HUES64 (cell line): Measurements from ENCODE around the gene HMCN1.

Source experiments
- H3K27ac ChIP-seq: 2 replicates; pipeline ENCODE4 v1.7.0; 2013; ENCODE audit warnings: low read depth, low read length, inconsistent platforms
- H3K27me3 ChIP-seq: 2 replicates; pipeline ENCODE4 v1.6.1; 2013; ENCODE audit warnings: mild to moderate bottlenecking, low read length; ENCODE audit not compliant: insufficient read depth
- H3K36me3 ChIP-seq: 2 replicates; pipeline ENCODE4 v1.6.1; 2013; ENCODE audit warnings: mild to moderate bottlenecking, low read length; ENCODE audit not compliant: insufficient read depth
- H3K4me1 ChIP-seq: 2 replicates; pipeline ENCODE4 v1.6.1; 2013; ENCODE audit warnings: mild to moderate bottlenecking, low read length, moderate library complexity; ENCODE audit not compliant: insufficient read depth
- H3K4me3 ChIP-seq: 2 replicates; pipeline ENCODE4 v1.5.1; 2013; ENCODE audit warnings: mild to moderate bottlenecking, low read length, moderate library complexity
- H3K9ac ChIP-seq: 2 replicates; pipeline ENCODE4 v1.6.1; 2013; ENCODE audit warnings: mild to moderate bottlenecking, low read depth, low read length
- H3K9me3 ChIP-seq: 2 replicates; pipeline ENCODE4 v1.6.1; 2013; ENCODE audit warnings: low read depth, low read length; ENCODE audit not compliant: insufficient read depth
- WGBS: fragments of 150-250, 120-280 bp; methylation state at CpG from one replicate; pipeline ENCODE4 v1.1.7; 2013; ENCODE audit warnings: missing lambda C conversion rate; 5-methylcytosine and 5-hydroxymethylcytosine counted together

The HMCN1 gene

DNA sequence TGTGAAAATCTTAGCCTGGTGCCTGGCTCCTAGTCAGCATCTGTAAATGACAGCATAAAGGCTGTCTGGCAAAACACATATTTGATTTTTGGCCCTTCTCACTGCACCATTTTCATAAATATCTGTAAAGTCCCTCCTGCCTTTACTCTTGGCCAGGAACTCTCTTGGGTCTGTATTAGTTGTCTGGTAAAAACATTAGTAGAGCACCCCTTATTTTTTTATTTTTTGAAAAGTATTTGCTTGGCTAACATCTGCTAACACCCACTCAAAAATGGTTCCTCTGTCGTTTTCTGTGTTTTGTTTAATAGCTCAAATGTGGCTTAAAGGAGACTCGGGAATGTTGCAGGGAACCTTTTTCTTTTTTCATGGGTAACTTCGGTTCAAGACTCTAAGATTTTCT lies 293.4 kb downstream of the HMCN1 start:
- 86% methylated on average over 1 of the region's 3 CpGs for WGBS
- H3K9me3 ChIP-seq: no peaks in the 10 kb centered on the region
- H3K9ac ChIP-seq: no peak overlapping the region
- no peaks in the 10 kb centered on the region for H3K27me3 ChIP-seq
- no peaks in the 10 kb centered on the region for H3K4me1 ChIP-seq
- no peak overlapping the region for H3K27ac ChIP-seq
- no peaks in the 10 kb centered on the region for H3K36me3 ChIP-seq
- H3K4me3 ChIP-seq: no peak overlapping the region

DNA sequence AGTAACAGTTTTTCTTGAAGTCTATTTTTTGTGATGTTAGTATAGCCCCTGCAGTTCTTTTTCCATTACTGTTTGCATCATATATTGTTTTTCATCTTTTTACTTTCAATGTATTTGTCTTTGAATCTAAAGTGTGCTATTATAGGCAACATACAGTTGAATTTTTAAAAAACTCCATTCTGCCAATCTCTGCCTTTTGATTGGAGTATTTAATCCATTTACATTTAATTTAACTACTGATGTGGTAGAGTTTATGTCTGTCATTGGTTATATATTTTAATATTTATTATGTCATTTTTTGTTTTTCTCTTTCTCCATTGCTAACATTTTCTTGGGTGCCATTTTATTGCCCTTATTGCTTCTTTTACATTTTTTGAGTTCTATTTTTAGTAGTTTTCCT lies 296.3 kb downstream of the HMCN1 start:
- Histone ChIP-seq H3K9me3 (no peaks in the 10 kb centered on the region), H3K27me3 (no peaks in the 10 kb centered on the region), H3K36me3 (no peaks in the 10 kb centered on the region), H3K9ac (no peak overlapping the region), H3K4me3 (no peak overlapping the region), H3K4me1 (no peaks in the 10 kb centered on the region), H3K27ac (no peak overlapping the region)

DNA sequence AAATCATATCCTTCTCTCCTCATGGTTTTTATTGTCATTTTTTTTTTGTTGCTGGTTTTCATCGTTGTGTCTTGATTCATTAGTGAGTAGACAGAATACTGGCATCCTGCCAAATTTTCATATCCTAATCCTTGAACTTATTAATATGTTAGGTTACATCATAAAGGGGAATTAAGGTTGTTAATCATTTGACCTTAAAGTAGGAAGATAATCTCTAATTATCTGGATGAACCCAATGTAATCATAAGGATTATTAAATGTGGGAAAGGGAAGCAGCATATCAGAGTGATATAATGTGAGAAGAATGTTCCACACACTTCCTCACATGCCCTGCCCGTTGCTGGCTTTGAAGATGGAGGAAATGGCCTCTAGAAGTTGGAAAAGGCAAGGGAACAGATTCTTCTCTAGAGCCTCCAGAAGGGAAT lies 299.7 kb downstream of the HMCN1 start:
- Histone ChIP-seq H3K27ac (no peak overlapping the region), H3K27me3 (no peaks in the 10 kb centered on the region), H3K4me1 (no peaks in the 10 kb centered on the region), H3K9ac (no peak overlapping the region), H3K9me3 (no peaks in the 10 kb centered on the region), H3K36me3 (no peaks in the 10 kb centered on the region), H3K4me3 (no peak overlapping the region)
- 88% methylated on average over 1 of the region's 2 CpGs for WGBS

- no peaks in the 10 kb centered on the region for H3K36me3 ChIP-seq
- H3K27ac ChIP-seq: no peak overlapping the region
- H3K4me1 ChIP-seq: no peaks in the 10 kb centered on the region
- no peak overlapping the region for H3K9ac ChIP-seq
- H3K9me3 ChIP-seq: no peaks in the 10 kb centered on the region
- 100% methylated on average over 2 of the region's 3 CpGs for WGBS
- no peak overlapping the region for H3K4me3 ChIP-seq
- H3K27me3 ChIP-seq: no peaks in the 10 kb centered on the region
Observed at GRCh38 chr1:186042230-186042629, 308.0 kb downstream of the HMCN1 start.

DNA sequence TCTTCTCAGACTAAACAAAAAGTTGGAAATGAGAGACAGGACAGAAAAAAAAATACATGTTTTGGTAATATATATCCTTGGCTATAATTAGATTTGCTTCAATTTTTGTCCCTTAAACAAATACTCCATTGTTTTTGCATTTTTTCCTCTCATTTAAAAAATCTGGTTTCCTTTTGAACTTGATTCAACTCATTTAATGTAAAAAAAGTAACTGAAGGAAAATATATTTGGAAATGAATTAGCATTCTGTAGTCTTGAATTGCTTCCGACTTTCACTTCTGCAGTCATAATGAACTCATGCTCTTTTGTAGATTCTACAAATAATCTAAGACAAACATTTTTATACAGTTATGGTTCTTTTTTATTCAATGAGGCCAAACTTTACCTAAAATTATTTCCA lies 309.1 kb downstream of the HMCN1 start:
- no peak overlapping the region for H3K27ac ChIP-seq
- H3K9ac ChIP-seq: no peak overlapping the region
- H3K4me3 ChIP-seq: no peak overlapping the region
- no CpG with 5 or more reads among the region's 1 CpG for WGBS
- no peaks in the 10 kb centered on the region for H3K27me3 ChIP-seq
- no peaks in the 10 kb centered on the region for H3K9me3 ChIP-seq
- H3K4me1 ChIP-seq: no peaks in the 10 kb centered on the region
- H3K36me3 ChIP-seq: no peaks in the 10 kb centered on the region

DNA sequence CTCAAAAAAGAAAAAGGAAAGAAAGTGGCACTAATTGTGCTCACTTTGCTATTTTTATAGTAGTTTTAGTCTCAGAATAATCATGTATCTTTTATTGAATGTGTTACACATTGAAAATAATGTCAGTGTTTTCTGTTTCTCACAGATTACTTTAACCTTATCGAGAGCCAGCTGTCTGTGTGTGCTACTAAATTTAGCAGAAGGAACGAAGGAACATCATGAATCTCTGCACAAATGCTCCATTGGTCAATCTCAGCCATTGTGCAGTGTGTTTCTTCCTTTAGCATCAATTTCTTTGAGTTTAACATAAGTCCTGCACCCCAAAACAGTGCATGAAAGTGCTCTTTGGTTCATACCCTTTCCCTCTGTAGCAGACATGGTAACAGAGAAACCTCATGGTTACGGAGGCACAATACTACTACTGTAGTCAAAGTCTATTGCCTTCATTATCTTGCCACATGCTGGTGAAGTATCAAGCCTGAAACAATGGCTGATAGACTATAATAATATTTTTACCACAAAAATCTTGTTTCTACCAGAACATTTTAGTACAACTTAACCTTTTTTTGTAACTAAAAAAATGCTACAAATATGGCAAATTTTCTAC lies 310.0 kb downstream of the HMCN1 start:
- H3K27me3 ChIP-seq: no peaks in the 10 kb centered on the region
- H3K9me3 ChIP-seq: no peaks in the 10 kb centered on the region
- H3K9ac ChIP-seq: no peak overlapping the region
- no peaks in the 10 kb centered on the region for H3K4me1 ChIP-seq
- WGBS: 78% methylated on average over 3 of the region's 3 CpGs
- H3K27ac ChIP-seq: no peak overlapping the region
- no peaks in the 10 kb centered on the region for H3K36me3 ChIP-seq
- H3K4me3 ChIP-seq: no peak overlapping the region

- Histone ChIP-seq H3K9me3 (no peaks in the 10 kb centered on the region), H3K27ac (no peak overlapping the region), H3K9ac (no peak overlapping the region), H3K36me3 (no peaks in the 10 kb centered on the region), H3K27me3 (no peaks in the 10 kb centered on the region), H3K4me3 (no peak overlapping the region), H3K4me1 (no peaks in the 10 kb centered on the region)
- 93% methylated on average over 4 of the region's 4 CpGs for WGBS
Observed at GRCh38 chr1:186046437-186047211, 312.4 kb downstream of the HMCN1 start.

GRCh38 chr1:186050360-186050759 lies 316.2 kb downstream of the HMCN1 start:
- Histone ChIP-seq H3K9ac (no peak overlapping the region), H3K4me3 (no peak overlapping the region), H3K36me3 (no peaks in the 10 kb centered on the region), H3K27ac (no peak overlapping the region), H3K9me3 (no peaks in the 10 kb centered on the region), H3K27me3 (no peaks in the 10 kb centered on the region), H3K4me1 (no peaks in the 10 kb centered on the region)
- WGBS: 96% methylated on average over 3 of the region's 3 CpGs

- H3K36me3 ChIP-seq: no peaks in the 10 kb centered on the region
Observed at GRCh38 chr1:186054003-186054402, 319.8 kb downstream of the HMCN1 start.

GRCh38 chr1:186054932-186055331 lies 320.7 kb downstream of the HMCN1 start:
- H3K9ac ChIP-seq: no peak overlapping the region
- no peaks in the 10 kb centered on the region for H3K4me1 ChIP-seq
- H3K27ac ChIP-seq: no peak overlapping the region
- 100% methylated on average over 1 of the region's 2 CpGs for WGBS
- no peak overlapping the region for H3K4me3 ChIP-seq
- no peaks in the 10 kb centered on the region for H3K27me3 ChIP-seq
- no peaks in the 10 kb centered on the region for H3K36me3 ChIP-seq
- no peaks in the 10 kb centered on the region for H3K9me3 ChIP-seq

More at GRCh38 chr1:186054003-186054402, 319.8 kb downstream of the HMCN1 start:
- H3K9me3 ChIP-seq: no peaks in the 10 kb centered on the region
- no peak overlapping the region for H3K9ac ChIP-seq
- 100% methylated on average over 1 of the region's 2 CpGs for WGBS
- H3K27ac ChIP-seq: no peak overlapping the region
- H3K27me3 ChIP-seq: no peaks in the 10 kb centered on the region
- H3K4me3 ChIP-seq: no peak overlapping the region
- no peaks in the 10 kb centered on the region for H3K4me1 ChIP-seq

DNA sequence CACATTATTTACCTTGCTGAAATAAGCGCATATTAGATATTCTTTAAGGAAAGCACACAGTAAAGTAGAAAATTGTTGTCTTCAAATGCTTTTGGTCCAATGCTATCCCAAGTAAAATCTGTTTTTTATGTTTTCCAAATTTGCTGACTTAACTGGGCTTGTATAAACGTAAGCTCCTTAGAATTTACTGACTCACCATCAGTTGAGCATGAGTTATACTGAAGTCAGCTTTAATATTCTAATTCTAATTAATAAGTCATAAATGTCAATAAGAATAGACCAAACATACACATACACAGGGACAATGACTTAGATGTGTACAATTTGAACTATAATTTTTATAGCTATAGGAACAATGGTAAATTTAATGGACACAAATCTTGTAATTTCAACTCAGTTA lies 321.7 kb downstream of the HMCN1 start:
- Histone ChIP-seq H3K27ac (no peak overlapping the region), H3K4me1 (no peaks in the 10 kb centered on the region), H3K27me3 (no peaks in the 10 kb centered on the region), H3K9me3 (no peaks in the 10 kb centered on the region), H3K9ac (no peak overlapping the region), H3K4me3 (no peak overlapping the region), H3K36me3 (no peaks in the 10 kb centered on the region)
- 44% methylated on average over 1 of the region's 2 CpGs for WGBS
